MM.1S (cell line): ENCODE results near the gene CIB4.

ENCODE experiments used
- DNase-seq: peaks from one replicate; pipeline ENCODE4 v3.0.0-alpha.2; 2015
- H2AFZ ChIP-seq: fragments of 300-600 bp; sonication (generic); 2 replicates; pipeline ENCODE4 v1.6.0; 2016; ENCODE audit warnings: antibody characterized with exemption, low read length
- H3F3A ChIP-seq: fragments of 300-600 bp; sonication (generic); 2 replicates; pipeline ENCODE4 v1.6.1; 2016; ENCODE audit warnings: mild to moderate bottlenecking, antibody characterized with exemption, low read length, moderate library complexity, mixed read lengths; ENCODE audit not compliant: insufficient read depth
- H3K27ac ChIP-seq: fragments of 300-600 bp; sonication (generic); 2 replicates; pipeline ENCODE4 v1.5.1; 2016; ENCODE audit warnings: mild to moderate bottlenecking, low read length
- H3K27me3 ChIP-seq: fragments of 300-600 bp; sonication (generic); replicated peaks from 2 replicates; pipeline ENCODE4 v1.6.0; 2016; ENCODE audit warnings: low read length; ENCODE audit not compliant: insufficient read depth
- H3K36me3 ChIP-seq: fragments of 300-600 bp; sonication (generic); replicated peaks from 2 replicates; pipeline ENCODE4 v1.6.1; 2016; ENCODE audit warnings: mild to moderate bottlenecking, low read length, mixed read lengths; ENCODE audit not compliant: insufficient read depth
- H3K4me1 ChIP-seq: fragments of 300-600 bp; sonication (generic); 2 replicates; pipeline ENCODE4 v1.6.1; 2016; ENCODE audit warnings: low read length, mixed read lengths
- H3K4me2 ChIP-seq: fragments of 300-600 bp; sonication (generic); 2 replicates; pipeline ENCODE4 v1.6.0; 2016; ENCODE audit warnings: low read depth, low read length
- H3K4me3 ChIP-seq: fragments of 300-600 bp; sonication (generic); 2 replicates; pipeline ENCODE4 v1.5.1; 2016; ENCODE audit warnings: low read length, mixed read lengths
- H3K79me2 ChIP-seq: fragments of 300-600 bp; sonication (generic); 2 replicates; pipeline ENCODE4 v1.6.1; 2016; ENCODE audit warnings: mixed run types, low read length, mixed read lengths
- H3K9ac ChIP-seq: fragments of 300-600 bp; sonication (generic); 2 replicates; pipeline ENCODE4 v1.6.1; 2016; ENCODE audit warnings: low read length, mixed read lengths
- H3K9me2 ChIP-seq: fragments of 300-600 bp; sonication (generic); replicated peaks from 2 replicates; pipeline ENCODE4 v1.6.1; 2016; ENCODE audit warnings: mild to moderate bottlenecking, low read length, mixed read lengths; ENCODE audit not compliant: insufficient read depth
- H3K9me3 ChIP-seq: fragments of 300-600 bp; sonication (generic); replicated peaks from 2 replicates; pipeline ENCODE4 v1.6.1; 2016; ENCODE audit warnings: mild to moderate bottlenecking, low read length, mixed read lengths; ENCODE audit not compliant: insufficient read depth
- H4K20me1 ChIP-seq: fragments of 300-600 bp; sonication (generic); 2 replicates; pipeline ENCODE4 v1.6.1; 2016; ENCODE audit warnings: mild to moderate bottlenecking, low read length, moderate library complexity, mixed read lengths; ENCODE audit not compliant: insufficient read depth
- EZH2 ChIP-seq: fragments of 300-600 bp; sonication (generic); optimal IDR thresholded peaks from 2 replicates; pipeline ENCODE3; 2017; ENCODE audit warnings: low read depth, mild to moderate bottlenecking, antibody characterized with exemption, low read length, mixed read lengths
- EZH2phosphoT487 ChIP-seq: fragments of 300-600 bp; sonication (generic); IDR thresholded peaks from 2 replicates; pipeline ENCODE4 v1.6.1; 2018; ENCODE audit warnings: antibody characterized with exemption, low read length
- TF ChIP-seq, protein P1 (sequence below): fragments of 300-600 bp; sonication (generic); IDR thresholded peaks from 2 replicates; pipeline ENCODE4 v1.5.1; 2016; ENCODE audit warnings: antibody characterized with exemption, low read length, mixed read lengths

The CIB4 gene

DNA sequence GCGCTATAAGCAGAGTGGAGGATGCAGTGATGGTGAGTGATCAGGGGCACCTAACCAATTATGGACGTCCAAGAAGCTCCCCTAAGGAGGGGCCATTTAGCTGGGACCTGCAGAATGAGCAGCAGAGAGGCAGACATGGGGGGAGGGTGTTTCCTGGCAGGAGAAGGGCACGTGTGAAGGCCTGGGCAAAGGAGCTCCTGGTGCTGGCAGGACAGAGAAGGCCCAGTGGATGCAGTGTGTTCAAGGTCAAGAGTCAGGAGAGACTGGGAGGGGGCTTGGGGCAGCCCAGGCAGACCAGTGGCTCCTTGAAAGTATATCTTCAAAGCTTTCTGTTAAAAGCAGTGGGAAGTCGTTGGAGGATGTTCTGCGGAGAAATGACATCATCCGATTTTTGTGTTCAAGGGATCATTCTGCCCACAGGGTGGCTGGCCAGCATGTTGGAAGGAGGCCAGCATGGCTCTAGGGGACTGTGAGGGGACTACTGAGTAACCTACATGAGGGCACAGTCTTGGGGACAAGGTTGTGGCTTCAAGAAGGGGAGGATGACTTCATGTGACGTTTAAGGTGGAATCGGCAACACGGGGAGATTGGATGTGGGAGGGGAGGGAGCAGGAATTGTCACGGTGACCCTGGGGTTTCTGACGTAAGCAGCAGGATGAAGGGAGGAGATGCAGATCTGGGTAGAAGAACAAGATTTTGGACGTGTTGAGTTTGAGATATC is 9.0 kb upstream of the CIB4 start:
- no peak overlapping the region for H3K4me2 ChIP-seq
- no peaks in the 10 kb centered on the region for H4K20me1 ChIP-seq
- H3K9ac ChIP-seq, result no peak overlapping the region
- H3K9me3 ChIP-seq, result no peaks in the 10 kb centered on the region
- no peak overlapping the region for H3K4me3 ChIP-seq
- no peak overlapping the region for H3K27ac ChIP-seq
- no peaks in the 10 kb centered on the region for H3K4me1 ChIP-seq
- H3F3A ChIP-seq, result no peaks in the 10 kb centered on the region
- H3K27me3 ChIP-seq, result peaks cover 93% of the 10 kb centered on the region
- no peaks in the 10 kb centered on the region for H3K79me2 ChIP-seq
- no peak for DNase-seq
- no peaks in the 10 kb centered on the region for H3K36me3 ChIP-seq
- no peak overlapping the region for H2AFZ ChIP-seq
- no peak for TF ChIP-seq EZH2
- TF ChIP-seq, protein P1, sequence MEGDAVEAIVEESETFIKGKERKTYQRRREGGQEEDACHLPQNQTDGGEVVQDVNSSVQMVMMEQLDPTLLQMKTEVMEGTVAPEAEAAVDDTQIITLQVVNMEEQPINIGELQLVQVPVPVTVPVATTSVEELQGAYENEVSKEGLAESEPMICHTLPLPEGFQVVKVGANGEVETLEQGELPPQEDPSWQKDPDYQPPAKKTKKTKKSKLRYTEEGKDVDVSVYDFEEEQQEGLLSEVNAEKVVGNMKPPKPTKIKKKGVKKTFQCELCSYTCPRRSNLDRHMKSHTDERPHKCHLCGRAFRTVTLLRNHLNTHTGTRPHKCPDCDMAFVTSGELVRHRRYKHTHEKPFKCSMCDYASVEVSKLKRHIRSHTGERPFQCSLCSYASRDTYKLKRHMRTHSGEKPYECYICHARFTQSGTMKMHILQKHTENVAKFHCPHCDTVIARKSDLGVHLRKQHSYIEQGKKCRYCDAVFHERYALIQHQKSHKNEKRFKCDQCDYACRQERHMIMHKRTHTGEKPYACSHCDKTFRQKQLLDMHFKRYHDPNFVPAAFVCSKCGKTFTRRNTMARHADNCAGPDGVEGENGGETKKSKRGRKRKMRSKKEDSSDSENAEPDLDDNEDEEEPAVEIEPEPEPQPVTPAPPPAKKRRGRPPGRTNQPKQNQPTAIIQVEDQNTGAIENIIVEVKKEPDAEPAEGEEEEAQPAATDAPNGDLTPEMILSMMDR, result no peak
- no peak for TF ChIP-seq EZH2phosphoT487
- H3K9me2 ChIP-seq, result no peaks in the 10 kb centered on the region

DNA sequence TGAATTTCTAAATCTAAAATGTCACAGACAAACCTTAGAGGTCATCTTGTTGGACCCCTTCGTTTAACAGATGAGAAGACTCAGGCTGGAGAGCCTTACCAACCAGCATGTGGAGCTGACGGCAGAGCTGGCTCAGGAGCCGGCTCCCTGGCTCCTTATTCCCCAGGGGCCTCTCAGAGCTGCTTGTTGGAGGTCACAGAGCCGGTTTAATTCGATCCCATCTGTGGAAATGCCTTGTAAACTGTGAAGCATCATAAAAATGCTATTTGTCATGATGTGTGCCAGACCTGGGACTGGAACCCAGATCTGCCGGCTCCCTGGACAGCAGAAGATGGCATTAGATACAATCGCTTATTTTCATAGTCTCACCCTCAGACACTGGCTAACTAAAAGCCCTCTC is 8.2 kb upstream of the CIB4 start:
- H3K36me3 ChIP-seq, result no peaks in the 10 kb centered on the region
- peaks cover 97% of the 10 kb centered on the region for H3K27me3 ChIP-seq
- no peaks in the 10 kb centered on the region for H4K20me1 ChIP-seq
- no peaks in the 10 kb centered on the region for H3K9me2 ChIP-seq
- no peaks in the 10 kb centered on the region for H3K4me1 ChIP-seq
- H3K4me2 ChIP-seq, result no peak overlapping the region
- no peak overlapping the region for H2AFZ ChIP-seq
- no peaks in the 10 kb centered on the region for H3F3A ChIP-seq
- DNase-seq, result no peak
- TF ChIP-seq, protein P1, result no peak
- TF ChIP-seq EZH2phosphoT487 (no peak), EZH2 (no peak)
- no peaks in the 10 kb centered on the region for H3K79me2 ChIP-seq
- no peaks in the 10 kb centered on the region for H3K9me3 ChIP-seq
- H3K9ac ChIP-seq, result no peak overlapping the region
- H3K27ac ChIP-seq, result no peak overlapping the region
- no peak overlapping the region for H3K4me3 ChIP-seq

DNA sequence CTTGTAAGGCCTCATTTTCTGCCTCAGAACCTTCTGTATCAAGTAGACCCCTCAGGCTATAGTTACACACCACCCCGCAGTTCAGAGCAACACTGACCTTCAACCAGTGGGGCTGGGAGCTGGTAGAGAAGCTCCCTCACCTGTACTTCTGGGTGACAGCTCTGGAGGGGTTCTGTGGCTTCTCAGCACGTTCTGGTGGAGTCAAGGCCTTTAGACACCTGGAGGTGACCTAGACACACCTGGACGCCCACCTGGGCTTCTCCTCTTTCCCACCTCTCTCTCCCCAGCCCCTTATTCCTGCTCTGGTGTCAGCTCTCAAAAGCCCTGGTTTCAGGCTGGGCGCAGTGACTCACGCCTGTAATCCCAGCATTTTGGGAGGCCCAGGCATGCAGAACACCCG is 7.3 kb upstream of the CIB4 start:
- no peaks in the 10 kb centered on the region for H3F3A ChIP-seq
- H3K4me3 ChIP-seq, result no peak overlapping the region
- H3K79me2 ChIP-seq, result no peaks in the 10 kb centered on the region
- no peak overlapping the region for H3K27ac ChIP-seq
- no peak for DNase-seq
- no peaks in the 10 kb centered on the region for H3K9me3 ChIP-seq
- no peak overlapping the region for H2AFZ ChIP-seq
- H3K9me2 ChIP-seq, result no peaks in the 10 kb centered on the region
- TF ChIP-seq EZH2 (no peak), EZH2phosphoT487 (no peak)
- TF ChIP-seq, protein P1, result no peak
- H4K20me1 ChIP-seq, result no peaks in the 10 kb centered on the region
- H3K4me2 ChIP-seq, result no peak overlapping the region
- no peak overlapping the region for H3K9ac ChIP-seq
- H3K27me3 ChIP-seq, result peaks cover 95% of the 10 kb centered on the region
- H3K4me1 ChIP-seq, result no peaks in the 10 kb centered on the region
- H3K36me3 ChIP-seq, result no peaks in the 10 kb centered on the region
